Neural cell (in vitro differentiated cells): Measurements from ENCODE around the gene CSTB. TPM values are rescaled to one million over a fixed set of nuclear protein-coding genes. Genes with fewer than 3 reads are reported as not detected.

Experiments used
- H2AFZ ChIP-seq: fragments of 200-600, 300-800 bp; sonication (generic), shearing (Covaris generic); 2 replicates; pipeline ENCODE4 v1.6.0; 2014; ENCODE audit warnings: low read depth, mild to moderate bottlenecking, antibody characterized with exemption, low read length, moderate library complexity
- H3F3A ChIP-seq: fragments of 200-600 bp; shearing (Covaris generic); 2 replicates; pipeline ENCODE4 v1.6.1; 2016; ENCODE audit warnings: mild to moderate bottlenecking, moderate library complexity, mixed read lengths, antibody characterized with exemption, low read length; ENCODE audit not compliant: insufficient read depth, poor library complexity, severe bottlenecking
- H3K27ac ChIP-seq: fragments of 200-600, 300-800 bp; sonication (generic), shearing (Covaris generic); 2 replicates; pipeline ENCODE4 v1.5.1; 2014; ENCODE audit warnings: mild to moderate bottlenecking, low read length, moderate library complexity
- H3K27me3 ChIP-seq: fragments of 300-800, 200-600 bp; sonication (generic), shearing (Covaris generic); 2 replicates; pipeline ENCODE4 v1.6.0; 2014; ENCODE audit warnings: mild to moderate bottlenecking, low read depth, low read length, moderate library complexity; ENCODE audit not compliant: insufficient read depth
- H3K36me3 ChIP-seq: fragments of 300-800, 200-600 bp; sonication (generic), shearing (Covaris generic); 2 replicates; pipeline ENCODE4 v1.5.1; 2014; ENCODE audit warnings: mild to moderate bottlenecking, antibody characterized with exemption, low read length, moderate library complexity; ENCODE audit not compliant: insufficient read depth
- H3K4me2 ChIP-seq: fragments of 300-800, 200-600 bp; sonication (generic), shearing (Covaris generic); 2 replicates; pipeline ENCODE4 v1.6.0; 2014; ENCODE audit warnings: mild to moderate bottlenecking, low read length
- H3K4me3 ChIP-seq: fragments of 300-800, 200-600 bp; sonication (generic), shearing (Covaris generic); 2 replicates; pipeline ENCODE4 v1.5.1; 2014; ENCODE audit warnings: mild to moderate bottlenecking, low read length, moderate library complexity
- H3K79me2 ChIP-seq: fragments of 200-600 bp; shearing (Covaris generic); replicated peaks from 2 replicates; pipeline ENCODE4 v1.6.0; 2014; ENCODE audit warnings: mild to moderate bottlenecking, low read length, moderate library complexity; ENCODE audit not compliant: insufficient read depth
- H3K9ac ChIP-seq: fragments of 300-800, 200-600 bp; sonication (generic), shearing (Covaris generic); 2 replicates; pipeline ENCODE4 v1.6.1; 2016; ENCODE audit warnings: mild to moderate bottlenecking, low read length, mixed read lengths
- H3K9me2 ChIP-seq: fragments of 200-600 bp; shearing (Covaris generic); 2 replicates; pipeline ENCODE4 v1.6.1; 2016; ENCODE audit warnings: mild to moderate bottlenecking, low read length, mixed read lengths; ENCODE audit not compliant: insufficient read depth
- H3K9me3 ChIP-seq: fragments of 200-600, 300-800 bp; sonication (generic), shearing (Covaris generic); 2 replicates; pipeline ENCODE4 v1.6.1; 2016; ENCODE audit warnings: mild to moderate bottlenecking, mixed run types, low read length, moderate library complexity, mixed read lengths
- H4K20me1 ChIP-seq: fragments of 200-600 bp; shearing (Covaris generic); 2 replicates; pipeline ENCODE4 v1.6.1; 2016; ENCODE audit warnings: mild to moderate bottlenecking, mixed run types; ENCODE audit not compliant: insufficient read depth
- CTCF ChIP-seq: fragments of 450-650 bp; IDR thresholded peaks from 2 replicates; pipeline ENCODE4 v1.5.1; 2014; ENCODE audit warnings: antibody characterized with exemption, mild to moderate bottlenecking, moderate library complexity; ENCODE audit not compliant: poor library complexity, severe bottlenecking
- EP300 ChIP-seq: fragments of 450-650 bp; conservative IDR thresholded peaks from 2 replicates; pipeline ENCODE4 v1.6.1; 2014; ENCODE audit warnings: antibody characterized with exemption, mild to moderate bottlenecking, moderate library complexity; ENCODE audit not compliant: poor library complexity, severe bottlenecking
- EZH2 ChIP-seq: fragments of 200-600, 300-800 bp; shearing (Covaris generic), sonication (generic); IDR thresholded peaks from 2 replicates; pipeline ENCODE4 v1.6.1; 2014; ENCODE audit warnings: antibody characterized with exemption, low read length, borderline replicate concordance, mild to moderate bottlenecking; ENCODE audit not compliant: insufficient read depth, poor library complexity, severe bottlenecking
- MXI1 ChIP-seq: fragments of 450-650 bp; conservative IDR thresholded peaks from 2 replicates; pipeline ENCODE4 v1.6.1; 2014; ENCODE audit warnings: antibody characterized with exemption, mild to moderate bottlenecking; ENCODE audit not compliant: poor library complexity, severe bottlenecking
- POLR2AphosphoS5 ChIP-seq: IDR thresholded peaks from 2 replicates; pipeline ENCODE4 v1.6.1; 2012
- RAD21 ChIP-seq: fragments of 450-650 bp; conservative IDR thresholded peaks from 2 replicates; pipeline ENCODE4 v1.6.1; 2014; ENCODE audit warnings: antibody characterized with exemption, mild to moderate bottlenecking, moderate library complexity
- REST ChIP-seq: IDR thresholded peaks from 2 replicates; pipeline ENCODE4 v1.6.1; 2012; ENCODE audit warnings: borderline replicate concordance
- SMC3 ChIP-seq: fragments of 450-650 bp; conservative IDR thresholded peaks from 2 replicates; pipeline ENCODE4 v1.6.1; 2014; ENCODE audit warnings: antibody characterized with exemption, mild to moderate bottlenecking, moderate library complexity; ENCODE audit not compliant: poor library complexity
- TAF1 ChIP-seq: IDR thresholded peaks from 2 replicates; pipeline ENCODE4 v1.6.1; 2012; ENCODE audit warnings: low read depth
- polyA plus RNA-seq: library from polyadenylated mRNA; depleted of rRNA; stranded (reverse); fragments of >200 nt; gene quantifications from 2 replicates; pipeline ENCODE4 v1.2.3, GENCODE V29; 2014

The CSTB gene
- polyA plus RNA-seq, 1 donor from 2014 or later, result 9.7 TPM

GRCh38 chr21:43775190-43775589 lies 918 bp downstream of the CSTB start:
- no peaks in the 10 kb centered on the region for H3F3A ChIP-seq
- H3K9me3 ChIP-seq, result no peaks in the 10 kb centered on the region
- peak overlapping the region; percentile 91 for H3K4me2 ChIP-seq
- no peak overlapping the region for H3K27ac ChIP-seq
- no peaks in the 10 kb centered on the region for H3K36me3 ChIP-seq
- H3K27me3 ChIP-seq, result no peaks in the 10 kb centered on the region
- H2AFZ ChIP-seq, result no peak overlapping the region
- H3K4me3 ChIP-seq, result peak overlapping the region; percentile 94
- no peak for TF ChIP-seq SMC3
- H4K20me1 ChIP-seq, result no peaks in the 10 kb centered on the region
- peaks cover 5% of the 10 kb centered on the region for H3K79me2 ChIP-seq
- no peaks in the 10 kb centered on the region for H3K9me2 ChIP-seq
- H3K9ac ChIP-seq, result peak overlapping the region; percentile 77

- no peak overlapping the region for H2AFZ ChIP-seq
- H3K4me2 ChIP-seq, result no peak overlapping the region
- H3K9me3 ChIP-seq, result no peaks in the 10 kb centered on the region
- H3K9me2 ChIP-seq, result no peaks in the 10 kb centered on the region
- no peak overlapping the region for H3K9ac ChIP-seq
- H3K79me2 ChIP-seq, result peaks cover 5% of the 10 kb centered on the region
- peak overlapping the region; percentile 94 for H3K4me3 ChIP-seq
- no peaks in the 10 kb centered on the region for H3K36me3 ChIP-seq
- H3K27ac ChIP-seq, result no peak overlapping the region
- H4K20me1 ChIP-seq, result no peaks in the 10 kb centered on the region
- no peak for TF ChIP-seq CTCF
- no peak for TF ChIP-seq TAF1
- no peak for TF ChIP-seq POLR2AphosphoS5
- no peak for TF ChIP-seq MXI1
- TF ChIP-seq EP300, result no peak
- TF ChIP-seq EZH2, result no peak
- TF ChIP-seq SMC3, result no peak
- no peak for TF ChIP-seq RAD21
- TF ChIP-seq REST, result no peak
- no peaks in the 10 kb centered on the region for H3K27me3 ChIP-seq
- no peaks in the 10 kb centered on the region for H3F3A ChIP-seq
Measured at GRCh38 chr21:43774163-43774562, 1.9 kb downstream of the CSTB start.

GRCh38 chr21:43772425-43772821 lies 3.7 kb downstream of the CSTB start:
- Histone ChIP-seq H3K79me2 (peaks cover 5% of the 10 kb centered on the region), H3K36me3 (no peaks in the 10 kb centered on the region), H3K9me3 (no peaks in the 10 kb centered on the region), H3K9me2 (no peaks in the 10 kb centered on the region), H3K4me3 (no peak overlapping the region), H2AFZ (no peak overlapping the region), H4K20me1 (no peaks in the 10 kb centered on the region), H3K9ac (no peak overlapping the region), H3K27me3 (no peaks in the 10 kb centered on the region), H3K27ac (no peak overlapping the region), H3F3A (no peaks in the 10 kb centered on the region), H3K4me2 (no peak overlapping the region)
- TF ChIP-seq CTCF (no peak), REST (no peak), SMC3 (no peak), EZH2 (no peak), EP300 (no peak), POLR2AphosphoS5 (no peak), TAF1 (no peak), RAD21 (no peak), MXI1 (no peak)
